Fibroblast of lung (primary cell): ENCODE results near the gene NMD3.

ENCODE experiments used
- EZH2 ChIP-seq: IDR thresholded peaks from 2 replicates; pipeline ENCODE4 v1.5.1; 2012; ENCODE audit warnings: low read length, control low read depth, mild to moderate bottlenecking; ENCODE audit errors: missing control alignments
- TF ChIP-seq, protein P1 (sequence below), 2 donors: IDR thresholded peaks in 1 of 2; conservative IDR thresholded peaks in 1 of 2; 1 replicate in 1 of 2; 2 replicates in 1 of 2; pipeline ENCODE4 v1.5.1; 2011 to 2012; ENCODE audit warnings: low read length in 2 of 2, control low read depth in 1 of 2, inconsistent platforms in 1 of 2, low read depth in 1 of 2, mild to moderate bottlenecking in 1 of 2

DNA sequence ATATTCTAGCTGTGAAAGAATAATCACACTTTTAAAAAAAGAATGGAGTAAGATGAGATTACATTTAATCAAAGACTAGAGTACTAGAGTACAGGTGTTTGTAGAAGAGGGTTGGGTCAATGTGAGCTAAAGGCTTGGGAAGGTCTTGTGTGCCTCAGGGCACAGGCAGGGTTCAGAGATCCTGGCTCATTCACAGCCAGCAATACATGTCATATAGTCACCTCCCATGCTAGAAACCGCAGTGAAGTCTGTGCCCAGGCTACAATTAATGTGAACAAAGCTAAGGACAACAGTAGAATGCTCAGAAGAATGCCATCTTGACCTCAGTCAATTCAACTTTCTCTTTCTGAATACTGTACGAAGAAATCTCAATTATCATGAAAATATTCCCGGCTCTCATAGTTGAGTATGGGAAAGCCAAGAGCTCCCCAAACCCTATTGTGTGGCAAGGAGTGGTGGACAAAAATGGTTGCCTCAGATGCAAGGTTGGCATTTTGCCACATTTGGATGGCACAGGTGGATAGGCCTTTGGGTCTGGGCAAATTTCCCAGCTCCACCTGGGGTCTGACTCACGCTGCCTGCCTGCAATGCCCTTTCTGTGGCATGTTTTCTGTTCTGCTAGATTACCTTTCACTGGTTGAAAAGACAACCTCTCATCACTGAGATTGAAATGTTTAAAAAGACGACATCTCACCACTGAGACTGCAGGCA lies 70.2 kb downstream of the NMD3 start:
- TF ChIP-seq, protein P1, sequence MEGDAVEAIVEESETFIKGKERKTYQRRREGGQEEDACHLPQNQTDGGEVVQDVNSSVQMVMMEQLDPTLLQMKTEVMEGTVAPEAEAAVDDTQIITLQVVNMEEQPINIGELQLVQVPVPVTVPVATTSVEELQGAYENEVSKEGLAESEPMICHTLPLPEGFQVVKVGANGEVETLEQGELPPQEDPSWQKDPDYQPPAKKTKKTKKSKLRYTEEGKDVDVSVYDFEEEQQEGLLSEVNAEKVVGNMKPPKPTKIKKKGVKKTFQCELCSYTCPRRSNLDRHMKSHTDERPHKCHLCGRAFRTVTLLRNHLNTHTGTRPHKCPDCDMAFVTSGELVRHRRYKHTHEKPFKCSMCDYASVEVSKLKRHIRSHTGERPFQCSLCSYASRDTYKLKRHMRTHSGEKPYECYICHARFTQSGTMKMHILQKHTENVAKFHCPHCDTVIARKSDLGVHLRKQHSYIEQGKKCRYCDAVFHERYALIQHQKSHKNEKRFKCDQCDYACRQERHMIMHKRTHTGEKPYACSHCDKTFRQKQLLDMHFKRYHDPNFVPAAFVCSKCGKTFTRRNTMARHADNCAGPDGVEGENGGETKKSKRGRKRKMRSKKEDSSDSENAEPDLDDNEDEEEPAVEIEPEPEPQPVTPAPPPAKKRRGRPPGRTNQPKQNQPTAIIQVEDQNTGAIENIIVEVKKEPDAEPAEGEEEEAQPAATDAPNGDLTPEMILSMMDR (conservative IDR thresholded peaks at IDR 0.05 in 1 of 2, IDR thresholded peaks at IDR 0.05 in 1 of 2; ENCODE audit: low read depth in 1 of 2, low read length in 2 of 2), result no peak
- no peak for TF ChIP-seq EZH2
